ENCODE measurements around the gene HM13.

- no peak for TF ChIP-seq CTCF (IDR thresholded peaks at IDR 0.05)
- no peak for TF ChIP-seq POLR2AphosphoS5 (IDR thresholded peaks at IDR 0.05)
- no peak for TF ChIP-seq EP300 (IDR thresholded peaks at IDR 0.05)
- no peak for TF ChIP-seq POLR2A (IDR thresholded peaks at IDR 0.05)
These were observed 2.4 kb downstream of the HM13 start for GRCh38 chr20:31516651-31517050.
